Measurements from ENCODE around the gene CPSF3. TPM values are rescaled to one million over a fixed set of nuclear protein-coding genes. Genes with fewer than 3 reads are reported as not detected.

CPSF3 gene
- polyA plus RNA-seq, 1 experiment = 12.5 TPM

DNA sequence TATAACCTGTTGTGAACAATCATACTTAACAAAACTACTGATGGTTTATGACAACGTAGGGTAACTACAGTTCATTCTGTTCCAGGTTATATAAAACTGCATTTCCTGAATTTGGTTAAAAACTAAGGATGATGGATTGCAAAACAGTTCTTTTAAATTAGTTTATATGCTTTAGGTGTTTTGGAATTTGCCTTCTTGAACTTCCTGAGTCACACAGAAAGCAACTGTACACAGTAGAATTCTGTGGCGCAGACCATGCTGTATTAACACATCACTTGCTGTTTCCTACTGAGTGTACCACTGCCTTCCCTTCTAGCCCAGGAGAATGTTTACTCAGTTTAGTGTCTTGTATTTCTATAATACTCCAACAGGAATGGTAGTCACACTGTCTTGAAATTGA lies 19.5 kb upstream of the CPSF3 start:
- Histone ChIP-seq H3K36me3 (ENCODE audit: control insufficient read depth, insufficient read depth, low read length) (peaks cover 19% of the 10 kb centered on the region), H3K27me3 (ENCODE audit: control insufficient read depth, insufficient read depth, low read length) (no peaks in the 10 kb centered on the region), H3K4me3 (ENCODE audit: low read depth, low read length) (no peak overlapping the region)
- CTCF ChIA-PET = no interaction called here
- POLR2A ChIA-PET = no interaction called here
- TF ChIP-seq, protein P1, sequence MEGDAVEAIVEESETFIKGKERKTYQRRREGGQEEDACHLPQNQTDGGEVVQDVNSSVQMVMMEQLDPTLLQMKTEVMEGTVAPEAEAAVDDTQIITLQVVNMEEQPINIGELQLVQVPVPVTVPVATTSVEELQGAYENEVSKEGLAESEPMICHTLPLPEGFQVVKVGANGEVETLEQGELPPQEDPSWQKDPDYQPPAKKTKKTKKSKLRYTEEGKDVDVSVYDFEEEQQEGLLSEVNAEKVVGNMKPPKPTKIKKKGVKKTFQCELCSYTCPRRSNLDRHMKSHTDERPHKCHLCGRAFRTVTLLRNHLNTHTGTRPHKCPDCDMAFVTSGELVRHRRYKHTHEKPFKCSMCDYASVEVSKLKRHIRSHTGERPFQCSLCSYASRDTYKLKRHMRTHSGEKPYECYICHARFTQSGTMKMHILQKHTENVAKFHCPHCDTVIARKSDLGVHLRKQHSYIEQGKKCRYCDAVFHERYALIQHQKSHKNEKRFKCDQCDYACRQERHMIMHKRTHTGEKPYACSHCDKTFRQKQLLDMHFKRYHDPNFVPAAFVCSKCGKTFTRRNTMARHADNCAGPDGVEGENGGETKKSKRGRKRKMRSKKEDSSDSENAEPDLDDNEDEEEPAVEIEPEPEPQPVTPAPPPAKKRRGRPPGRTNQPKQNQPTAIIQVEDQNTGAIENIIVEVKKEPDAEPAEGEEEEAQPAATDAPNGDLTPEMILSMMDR (IDR thresholded peaks at IDR 0.05; ENCODE audit: insufficient read depth, low read depth, low read length) = no peak
- DNase-seq (ENCODE audit: low read depth) = no peak

- Histone ChIP-seq H3K36me3 (ENCODE audit: control insufficient read depth, insufficient read depth, low read length) (peaks cover 19% of the 10 kb centered on the region), H3K4me3 (ENCODE audit: low read depth, low read length) (no peak overlapping the region), H3K27me3 (ENCODE audit: control insufficient read depth, insufficient read depth, low read length) (no peaks in the 10 kb centered on the region)
- ChIA-PET CTCF (no interaction called here), POLR2A (no interaction called here)
- no peak for DNase-seq (ENCODE audit: low read depth)
- TF ChIP-seq, protein P1 (IDR thresholded peaks at IDR 0.05; ENCODE audit: insufficient read depth, low read depth, low read length) = no peak
Measured at GRCh38 chr2:9404451-9404850, 19.0 kb upstream of the CPSF3 start.

GRCh38 chr2:9405636-9406035 lies 17.8 kb upstream of the CPSF3 start:
- POLR2A ChIA-PET = no interaction called here

GRCh38 chr2:9406529-9407362 lies 16.7 kb upstream of the CPSF3 start:
- POLR2A ChIA-PET = no interaction called here
- no peak overlapping the region for H3K4me3 ChIP-seq (ENCODE audit: low read depth, low read length)
- CTCF ChIA-PET = interaction anchor here (1.2 kb wide), 1 partner anchor 9 kb away, joined by 3 read pairs; no protein-coding TSS in a partner anchor
- TF ChIP-seq, protein P1 (IDR thresholded peaks at IDR 0.05; ENCODE audit: insufficient read depth, low read depth, low read length) = no peak
- H3K27me3 ChIP-seq (ENCODE audit: control insufficient read depth, insufficient read depth, low read length) = no peaks in the 10 kb centered on the region
- peaks cover 9% of the 10 kb centered on the region for H3K36me3 ChIP-seq (ENCODE audit: control insufficient read depth, insufficient read depth, low read length)
- DNase-seq (ENCODE audit: low read depth) = no peak

More at GRCh38 chr2:9405636-9406035, 17.8 kb upstream of the CPSF3 start:
- Histone ChIP-seq H3K27me3 (ENCODE audit: control insufficient read depth, insufficient read depth, low read length) (no peaks in the 10 kb centered on the region), H3K4me3 (ENCODE audit: low read depth, low read length) (no peak overlapping the region), H3K36me3 (ENCODE audit: control insufficient read depth, insufficient read depth, low read length) (peaks cover 16% of the 10 kb centered on the region)
- TF ChIP-seq, protein P1 (IDR thresholded peaks at IDR 0.05; ENCODE audit: insufficient read depth, low read depth, low read length) = no peak
- CTCF ChIA-PET = no interaction called here
- DNase-seq (ENCODE audit: low read depth) = no peak

GRCh38 chr2:9407363-9407811 lies 16.1 kb upstream of the CPSF3 start:
- TF ChIP-seq, protein P1 (IDR thresholded peaks at IDR 0.05; ENCODE audit: insufficient read depth, low read depth, low read length) = no peak
- ChIA-PET CTCF (interaction anchor here (1.2 kb wide), 1 partner anchor 9 kb away, joined by 3 read pairs; no protein-coding TSS in a partner anchor), POLR2A (no interaction called here)
- DNase-seq (ENCODE audit: low read depth) = no peak
- H3K27me3 ChIP-seq (ENCODE audit: control insufficient read depth, insufficient read depth, low read length) = no peaks in the 10 kb centered on the region
- H3K4me3 ChIP-seq (ENCODE audit: low read depth, low read length) = no peak overlapping the region
- peaks cover 6% of the 10 kb centered on the region for H3K36me3 ChIP-seq (ENCODE audit: control insufficient read depth, insufficient read depth, low read length)
